Osteoblast (primary cell): Measurements from ENCODE around the gene EN1. TPM values are rescaled to one million over a fixed set of nuclear protein-coding genes. Genes with fewer than 3 reads are reported as not detected.

Experiments used
- DNase-seq: peaks from one replicate; pipeline ENCODE4 v3.0.0; 2011; ENCODE audit warnings: low spot score, mixed read lengths; ENCODE audit not compliant: insufficient read length; ENCODE audit errors: missing footprints
- H2AFZ ChIP-seq: 2 replicates; pipeline ENCODE4 v1.6.0; 2011; ENCODE audit warnings: mild to moderate bottlenecking, low read length
- H3K27ac ChIP-seq: 2 replicates; pipeline ENCODE4 v1.5.1; 2011; ENCODE audit warnings: mild to moderate bottlenecking, low read depth, low read length, moderate library complexity
- H3K27me3 ChIP-seq: 2 replicates; pipeline ENCODE4 v1.6.0; 2012; ENCODE audit warnings: mild to moderate bottlenecking, control low read depth, inconsistent platforms, low read length, moderate library complexity; ENCODE audit not compliant: insufficient read depth
- H3K36me3 ChIP-seq: 2 replicates; pipeline ENCODE4 v1.5.1; 2011; ENCODE audit warnings: mild to moderate bottlenecking, low read length, control low read depth, moderate library complexity; ENCODE audit not compliant: insufficient read depth
- H3K4me1 ChIP-seq: 2 replicates; pipeline ENCODE4 v1.5.1; 2011; ENCODE audit warnings: mild to moderate bottlenecking, low read length, control low read depth, moderate library complexity; ENCODE audit not compliant: insufficient read depth
- H3K4me2 ChIP-seq: 2 replicates; pipeline ENCODE4 v1.6.0; 2011; ENCODE audit warnings: mild to moderate bottlenecking, low read length; ENCODE audit not compliant: insufficient read depth
- H3K4me3 ChIP-seq: fragments of 200-600 bp; sonication (generic); 3 replicates; pipeline ENCODE4 v1.5.1; 2012; ENCODE audit warnings: mild to moderate bottlenecking, low read length, inconsistent platforms; ENCODE audit not compliant: insufficient read depth
- H3K79me2 ChIP-seq: 2 replicates; pipeline ENCODE4 v1.6.0; 2012; ENCODE audit warnings: mild to moderate bottlenecking, low read length, control low read depth, inconsistent platforms; ENCODE audit not compliant: insufficient read depth
- H3K9me3 ChIP-seq: 2 replicates; pipeline ENCODE4 v1.5.1; 2011; ENCODE audit warnings: low read depth, low read length, control low read depth
- H4K20me1 ChIP-seq: 2 replicates; pipeline ENCODE4 v1.6.0; 2012; ENCODE audit warnings: mild to moderate bottlenecking, low read length, control low read depth; ENCODE audit not compliant: insufficient read depth
- CTCF ChIP-seq: IDR thresholded peaks from 2 replicates; pipeline ENCODE4 v1.5.1; 2011; ENCODE audit warnings: mild to moderate bottlenecking, low read depth, low read length, moderate library complexity; ENCODE audit errors: extremely low read depth
- total RNA-seq: library from RNA; depleted of rRNA; stranded (reverse); fragments of >200 nt; gene quantifications from 2 replicates; pipeline ENCODE4 v1.2.3, GENCODE V29; 2012

Gene EN1
- total RNA-seq, 1 donor: 0.72 TPM

- Histone ChIP-seq H3K79me2 (peaks cover 4% of the 10 kb centered on the region), H3K27me3 (peaks cover 80% of the 10 kb centered on the region), H3K4me3 (no peak overlapping the region), H4K20me1 (no peaks in the 10 kb centered on the region), H3K9me3 (no peaks in the 10 kb centered on the region), H3K36me3 (no peaks in the 10 kb centered on the region), H3K4me2 (no peak overlapping the region), H2AFZ (no peak overlapping the region), H3K27ac (no peak overlapping the region), H3K4me1 (no peaks in the 10 kb centered on the region)
- no peak for TF ChIP-seq CTCF
- DNase-seq: peak; percentile 66
Measured at GRCh38 chr2:118845005-118845521, 2.4 kb downstream of the EN1 start.

- no peaks in the 10 kb centered on the region for H3K36me3 ChIP-seq
- peak; percentile 73 for DNase-seq
- no peak overlapping the region for H3K4me3 ChIP-seq
- H4K20me1 ChIP-seq: no peaks in the 10 kb centered on the region
- no peak overlapping the region for H3K27ac ChIP-seq
- H3K4me1 ChIP-seq: no peaks in the 10 kb centered on the region
- H3K4me2 ChIP-seq: no peak overlapping the region
- TF ChIP-seq CTCF: no peak
- H3K9me3 ChIP-seq: no peaks in the 10 kb centered on the region
- peaks cover 77% of the 10 kb centered on the region for H3K27me3 ChIP-seq
- H3K79me2 ChIP-seq: peaks cover 4% of the 10 kb centered on the region
- no peak overlapping the region for H2AFZ ChIP-seq
Measured at GRCh38 chr2:118844261-118845004, 3.0 kb downstream of the EN1 start.

GRCh38 chr2:118843483-118844132, 3.8 kb downstream of the EN1 start:
- no peaks in the 10 kb centered on the region for H3K9me3 ChIP-seq
- no peak overlapping the region for H3K27ac ChIP-seq
- no peak overlapping the region for H2AFZ ChIP-seq
- no peaks in the 10 kb centered on the region for H4K20me1 ChIP-seq
- no peak for TF ChIP-seq CTCF
- H3K4me3 ChIP-seq: no peak overlapping the region
- H3K79me2 ChIP-seq: peaks cover 4% of the 10 kb centered on the region
- peak; percentile 74 for DNase-seq
- H3K4me2 ChIP-seq: no peak overlapping the region
- H3K36me3 ChIP-seq: no peaks in the 10 kb centered on the region
- no peaks in the 10 kb centered on the region for H3K4me1 ChIP-seq
- peaks cover 72% of the 10 kb centered on the region for H3K27me3 ChIP-seq
